Dermis microvascular lymphatic vessel endothelial cell (primary cell): ENCODE results near the gene RABEP2. TPM values are rescaled to one million over a fixed set of nuclear protein-coding genes. Genes with fewer than 3 reads are reported as not detected.
"Not testable (repeated sequence)": the region's sequence is repeated elsewhere in the genome, so short reads cannot be mapped to it uniquely, and the experiment has no call there.

Experiments used
- DNase-seq, 2 donors: peaks; one replicate each; pipeline versions ENCODE4 v3.0.0 to v3.0.0-alpha.2; 2010; ENCODE audit warnings: low read depth in 2 of 2
- total RNA-seq: library from RNA; depleted of rRNA; stranded (reverse); fragments of >200 nt; gene quantifications from 2 replicates; pipeline ENCODE4 v1.2.1, GENCODE V29; 2014

Gene RABEP2
- total RNA-seq, 1 donor from 2014 or later: 31.5 TPM

DNA sequence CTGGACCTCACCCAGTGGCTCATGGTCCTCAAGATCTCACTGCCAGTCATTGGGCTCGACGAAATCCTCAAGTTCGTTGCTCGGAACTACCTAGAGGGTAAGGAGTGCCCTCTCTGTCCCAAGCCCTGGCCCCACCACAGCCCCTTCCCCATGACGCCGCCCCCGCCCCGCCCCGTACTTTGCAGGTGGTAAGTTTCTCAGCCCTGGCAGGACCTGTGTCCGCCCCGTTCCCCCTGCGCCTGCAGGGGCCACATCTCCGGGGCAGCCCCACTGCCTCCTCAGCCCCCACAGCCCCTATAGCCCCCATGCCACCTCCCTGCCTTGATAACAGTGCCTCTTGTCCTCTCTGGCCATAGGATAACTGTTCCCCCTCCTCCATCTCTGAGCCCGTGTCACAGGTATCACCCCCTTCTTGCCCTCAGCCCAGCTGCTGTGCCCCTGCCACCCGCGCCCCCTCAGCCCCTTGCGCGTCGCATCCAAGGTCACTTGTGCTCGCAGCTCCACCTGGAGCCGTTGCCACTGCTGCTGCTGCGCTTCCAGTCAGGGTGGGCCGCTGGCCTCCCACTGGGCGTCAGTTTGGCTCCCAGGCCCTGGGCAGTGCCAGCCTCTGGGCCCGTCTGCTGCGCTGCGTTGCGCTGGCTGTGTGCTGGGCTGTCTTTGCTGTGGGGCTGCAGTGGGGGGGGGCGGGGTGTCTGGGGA lies 21.5 kb downstream of the RABEP2 start:
- no peak for DNase-seq

DNA sequence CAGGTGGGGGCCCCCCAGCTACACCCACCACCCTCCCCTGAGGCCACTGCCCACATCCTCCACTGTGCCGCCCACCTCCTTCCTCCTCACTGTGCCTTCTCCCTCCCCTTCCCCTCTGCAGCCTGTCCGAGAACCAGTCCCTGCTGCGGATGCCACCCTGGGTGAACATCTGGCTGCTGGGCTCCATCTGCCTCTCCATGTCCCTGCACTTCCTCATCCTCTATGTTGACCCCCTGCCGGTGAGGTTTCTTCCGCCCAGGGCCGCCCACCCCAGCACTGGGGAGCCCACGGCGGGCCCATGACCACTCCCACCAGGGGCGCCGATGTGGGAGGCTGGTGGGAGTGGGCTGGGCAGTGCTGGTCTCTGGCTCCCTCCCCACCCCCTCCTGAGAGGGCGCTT lies 22.1 kb downstream of the RABEP2 start:
- DNase-seq: no peak

DNA sequence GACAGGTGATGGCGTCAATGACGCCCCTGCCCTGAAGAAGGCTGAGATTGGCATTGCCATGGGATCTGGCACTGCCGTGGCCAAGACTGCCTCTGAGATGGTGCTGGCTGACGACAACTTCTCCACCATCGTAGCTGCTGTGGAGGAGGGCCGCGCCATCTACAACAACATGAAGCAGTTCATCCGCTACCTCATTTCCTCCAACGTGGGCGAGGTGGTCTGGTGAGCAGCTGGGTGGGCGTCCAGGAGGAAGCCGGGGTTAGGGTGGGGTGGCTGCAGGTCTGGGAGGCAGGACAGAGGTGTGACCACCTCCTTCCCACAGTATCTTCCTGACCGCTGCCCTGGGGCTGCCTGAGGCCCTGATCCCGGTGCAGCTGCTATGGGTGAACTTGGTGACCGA lies 23.2 kb downstream of the RABEP2 start:
- DNase-seq: no peak

DNA sequence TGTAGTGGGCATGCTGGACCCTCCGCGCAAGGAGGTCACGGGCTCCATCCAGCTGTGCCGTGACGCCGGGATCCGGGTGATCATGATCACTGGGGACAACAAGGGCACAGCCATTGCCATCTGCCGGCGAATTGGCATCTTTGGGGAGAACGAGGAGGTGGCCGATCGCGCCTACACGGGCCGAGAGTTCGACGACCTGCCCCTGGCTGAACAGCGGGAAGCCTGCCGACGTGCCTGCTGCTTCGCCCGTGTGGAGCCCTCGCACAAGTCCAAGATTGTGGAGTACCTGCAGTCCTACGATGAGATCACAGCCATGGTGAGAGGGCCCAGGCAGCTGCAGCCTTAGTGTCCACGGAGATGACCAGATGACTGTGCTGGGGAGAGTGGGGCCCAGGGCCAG lies 24.4 kb downstream of the RABEP2 start:
- DNase-seq: no peak

DNA sequence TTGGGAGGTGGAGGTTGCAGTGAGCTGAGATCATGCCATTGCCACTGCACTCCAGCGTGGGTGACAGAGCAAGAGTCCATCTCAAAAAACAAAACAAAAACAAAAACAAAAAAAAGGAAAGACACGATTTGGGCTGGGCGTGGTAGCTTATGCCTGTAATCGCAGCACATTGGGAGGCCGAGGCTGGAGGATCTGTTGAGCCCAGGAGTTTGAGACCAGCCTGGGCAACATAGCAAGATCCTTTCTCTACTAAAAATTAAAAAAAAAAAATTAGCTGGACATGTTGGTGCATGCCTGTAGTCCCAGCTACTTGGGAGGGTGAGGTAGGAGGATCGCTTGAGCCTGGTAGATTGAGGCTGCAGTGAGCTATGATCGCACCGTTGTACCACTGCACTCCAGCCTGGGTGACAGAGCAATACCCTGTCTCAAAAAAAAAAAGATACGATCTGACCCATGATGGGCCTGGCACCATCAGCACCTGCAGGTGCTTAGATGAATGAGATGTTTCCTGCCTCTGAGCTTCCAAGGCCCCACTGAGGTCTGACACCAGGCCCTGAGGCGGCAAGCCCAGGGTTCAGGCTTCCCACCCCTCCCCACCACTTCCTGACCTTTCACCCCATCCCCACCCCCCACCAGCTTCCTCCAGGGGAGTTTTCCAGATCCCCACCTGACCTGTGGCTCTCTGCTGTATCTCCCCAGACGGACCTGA lies 25.0 kb downstream of the RABEP2 start:
- no peak for DNase-seq

DNA sequence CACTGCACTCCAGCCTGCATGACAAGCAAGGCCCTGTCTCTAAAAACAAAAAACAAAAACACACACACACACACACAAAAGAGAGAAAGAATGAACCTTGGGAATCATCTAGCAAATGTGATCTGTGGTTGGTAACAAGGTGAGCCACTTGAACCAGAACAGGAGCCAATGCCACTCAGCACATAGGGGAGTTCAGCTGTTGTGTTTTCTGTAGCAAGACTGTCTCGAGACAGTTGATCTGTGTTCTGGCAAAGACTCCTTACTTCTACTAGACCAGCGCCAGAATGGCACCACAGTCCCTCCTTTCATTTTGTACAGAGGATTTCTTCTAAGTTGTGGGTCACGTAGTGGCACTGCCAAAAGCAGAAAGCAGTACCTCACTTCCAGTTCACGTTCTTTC lies 26.1 kb downstream of the RABEP2 start:
- no peak for DNase-seq

DNA sequence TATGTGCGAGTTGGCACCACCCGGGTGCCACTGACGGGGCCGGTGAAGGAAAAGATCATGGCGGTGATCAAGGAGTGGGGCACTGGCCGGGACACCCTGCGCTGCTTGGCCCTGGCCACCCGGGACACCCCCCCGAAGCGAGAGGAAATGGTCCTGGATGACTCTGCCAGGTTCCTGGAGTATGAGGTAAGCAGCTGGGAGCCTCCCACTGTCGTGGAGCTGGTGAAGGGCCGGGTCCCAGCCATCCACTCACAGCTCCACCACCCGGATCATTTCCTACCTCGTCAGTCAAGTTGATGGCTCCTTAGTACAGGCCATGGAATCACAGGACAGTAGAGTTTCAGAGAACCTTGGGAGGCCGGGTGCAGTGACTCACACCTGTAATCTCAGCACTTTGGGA lies 26.8 kb downstream of the RABEP2 start:
- no peak for DNase-seq

DNA sequence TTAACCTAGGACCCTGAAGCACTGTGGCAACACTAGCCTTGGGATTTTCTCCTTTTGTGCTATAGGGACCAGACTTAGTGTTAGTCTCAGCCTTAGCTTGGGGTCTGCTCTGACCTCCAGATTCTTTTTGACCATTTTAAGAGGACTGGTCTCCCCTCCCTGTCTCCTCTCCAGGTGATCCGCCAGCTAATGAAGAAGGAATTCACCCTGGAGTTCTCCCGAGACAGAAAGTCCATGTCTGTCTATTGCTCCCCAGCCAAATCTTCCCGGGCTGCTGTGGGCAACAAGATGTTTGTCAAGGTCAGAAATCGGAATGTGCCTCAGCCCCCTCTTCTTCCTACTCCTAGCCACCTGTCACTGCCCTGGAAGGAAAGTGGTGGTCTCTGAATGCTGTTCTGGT lies 27.2 kb downstream of the RABEP2 start:
- DNase-seq: no peak

DNA sequence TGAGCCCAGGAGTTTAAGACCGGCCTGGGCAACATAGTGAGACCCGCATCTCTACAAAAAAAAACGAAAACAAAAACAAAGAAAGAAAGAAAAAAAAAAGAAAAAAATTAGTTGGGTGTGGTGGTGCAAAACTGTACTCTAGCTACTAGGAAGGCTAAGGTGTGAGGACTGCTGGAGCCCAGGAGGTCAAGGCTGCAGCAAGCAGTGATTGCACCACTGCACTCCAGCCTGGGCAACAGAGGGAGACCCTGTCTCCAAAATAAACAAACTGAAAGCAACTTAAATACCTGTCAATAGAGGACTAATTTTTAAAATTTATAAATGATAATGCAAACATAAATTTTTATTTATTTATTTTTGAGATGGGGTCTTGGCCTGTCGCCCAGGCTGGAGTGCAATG lies 29.4 kb downstream of the RABEP2 start:
- no peak for DNase-seq

DNA sequence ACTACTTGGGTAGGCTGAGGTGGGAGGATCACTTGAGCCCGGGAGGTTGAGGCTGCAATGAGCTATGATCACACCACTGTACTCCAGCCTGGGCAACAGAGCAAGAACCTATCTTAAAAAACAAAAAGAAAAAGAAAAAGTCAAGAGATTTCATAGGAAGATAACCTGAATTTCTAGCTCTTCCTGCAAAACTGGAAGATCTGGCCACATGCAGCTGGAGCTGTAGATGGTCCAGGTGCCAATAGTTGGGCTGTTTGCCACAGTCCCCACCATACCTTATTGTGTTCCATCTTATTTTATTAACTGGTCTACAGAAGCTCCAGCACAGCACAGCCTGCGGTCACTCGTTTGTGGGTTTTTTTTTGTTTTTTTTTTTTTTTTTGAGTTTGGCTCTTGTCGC lies 31.7 kb downstream of the RABEP2 start:
- DNase-seq: no peak

DNA sequence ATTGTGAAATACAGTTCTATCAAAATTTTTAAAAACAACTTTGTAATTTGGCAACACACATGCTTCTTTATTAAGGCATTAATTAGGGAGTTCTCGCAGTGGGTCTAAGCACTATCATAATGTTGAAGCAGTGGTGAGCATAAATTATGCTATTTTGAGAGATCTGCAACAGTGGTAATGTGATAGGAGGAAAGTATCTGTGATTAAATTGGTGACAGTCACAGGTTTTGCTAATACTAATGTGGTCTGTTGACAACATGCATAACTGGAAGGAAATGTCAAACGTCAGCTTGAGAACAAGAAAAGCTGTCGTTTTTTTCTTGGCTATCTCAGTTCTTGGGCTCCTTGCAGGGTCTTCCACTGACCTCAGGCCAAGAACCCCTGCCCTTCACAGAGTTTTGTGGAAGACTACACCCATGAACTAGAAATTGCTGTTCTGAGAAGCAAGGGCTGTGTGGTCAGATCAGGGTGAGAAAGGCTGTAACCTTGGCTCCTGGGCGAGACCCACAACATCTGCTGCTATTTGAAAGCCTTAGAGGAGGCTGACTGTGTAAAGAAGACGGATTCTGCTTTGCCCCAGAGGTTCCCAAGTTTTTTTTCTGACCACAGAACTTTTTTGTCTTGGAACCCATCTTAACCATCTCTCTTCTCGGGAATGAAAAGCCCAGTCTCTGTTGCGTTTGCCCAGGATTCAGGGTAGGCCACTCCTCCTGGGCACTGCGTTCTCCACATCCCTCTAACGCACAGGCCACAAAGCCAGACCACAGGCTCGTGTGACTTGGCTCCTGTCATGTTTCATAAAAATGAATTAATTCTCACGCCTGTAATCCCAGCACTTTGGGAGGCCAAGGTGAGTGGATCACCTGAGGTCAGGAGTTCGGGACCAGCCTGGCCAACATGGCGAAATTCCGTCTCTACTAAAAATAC lies 32.8 kb downstream of the RABEP2 start:
- no peak for DNase-seq

DNA sequence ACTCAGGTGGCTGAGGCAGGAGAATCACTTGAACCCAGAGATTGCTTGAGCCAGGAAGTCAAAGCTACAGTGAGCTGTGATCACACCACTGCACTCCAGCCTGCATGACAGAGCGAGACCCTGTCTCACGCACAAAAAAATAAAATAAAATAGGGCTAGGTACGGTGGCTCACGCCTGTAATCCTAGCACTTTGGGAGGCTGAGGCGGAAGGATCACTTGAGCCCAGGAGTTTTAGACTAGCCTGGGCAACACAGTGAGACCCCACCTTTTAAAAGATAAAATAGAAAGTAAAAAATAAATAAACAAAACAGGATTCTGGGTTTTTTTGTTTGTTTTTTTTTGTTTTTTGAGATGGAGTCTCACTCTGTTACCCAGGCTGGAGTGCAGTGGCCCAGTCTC lies 34.7 kb downstream of the RABEP2 start:
- not testable (repeated sequence) for DNase-seq

DNA sequence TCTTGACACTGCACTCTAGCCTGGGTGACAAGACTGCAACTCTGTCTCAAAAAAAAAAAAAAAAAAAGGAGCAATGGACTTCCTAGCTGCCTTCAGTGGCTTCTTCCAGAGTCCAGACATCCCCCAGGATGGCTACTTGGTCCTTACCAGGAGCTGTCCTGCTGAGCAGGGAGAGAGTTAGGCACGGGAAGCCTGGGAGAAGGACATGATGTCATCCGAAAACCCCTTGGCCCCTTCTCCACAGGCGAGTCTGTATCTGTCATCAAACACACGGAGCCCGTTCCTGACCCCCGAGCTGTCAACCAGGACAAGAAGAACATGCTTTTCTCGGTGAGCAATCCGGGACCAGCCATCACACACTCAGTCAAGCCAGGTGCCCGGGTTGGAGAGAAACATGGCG lies 38.1 kb downstream of the RABEP2 start:
- no peak for DNase-seq

DNA sequence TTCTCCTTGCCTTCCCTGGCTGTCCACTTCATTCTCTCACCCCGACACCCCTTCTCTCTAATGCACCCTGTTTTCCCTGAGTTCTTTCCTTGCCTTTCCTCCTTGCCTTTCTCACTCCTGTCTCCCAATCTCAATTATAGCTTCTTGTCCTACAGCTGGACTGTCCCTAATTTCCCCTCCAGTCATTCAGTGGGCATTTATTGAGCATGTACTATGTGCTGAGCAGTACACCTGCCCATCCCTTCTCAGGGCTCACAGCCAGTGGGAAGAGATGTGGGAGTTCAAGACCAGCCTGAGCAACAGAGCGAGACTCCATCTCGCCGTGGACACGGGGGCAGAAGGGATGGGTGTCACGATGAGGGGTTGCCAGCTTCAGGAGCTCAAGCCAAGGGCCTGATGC lies 41.0 kb downstream of the RABEP2 start:
- DNase-seq: no peak

DNA sequence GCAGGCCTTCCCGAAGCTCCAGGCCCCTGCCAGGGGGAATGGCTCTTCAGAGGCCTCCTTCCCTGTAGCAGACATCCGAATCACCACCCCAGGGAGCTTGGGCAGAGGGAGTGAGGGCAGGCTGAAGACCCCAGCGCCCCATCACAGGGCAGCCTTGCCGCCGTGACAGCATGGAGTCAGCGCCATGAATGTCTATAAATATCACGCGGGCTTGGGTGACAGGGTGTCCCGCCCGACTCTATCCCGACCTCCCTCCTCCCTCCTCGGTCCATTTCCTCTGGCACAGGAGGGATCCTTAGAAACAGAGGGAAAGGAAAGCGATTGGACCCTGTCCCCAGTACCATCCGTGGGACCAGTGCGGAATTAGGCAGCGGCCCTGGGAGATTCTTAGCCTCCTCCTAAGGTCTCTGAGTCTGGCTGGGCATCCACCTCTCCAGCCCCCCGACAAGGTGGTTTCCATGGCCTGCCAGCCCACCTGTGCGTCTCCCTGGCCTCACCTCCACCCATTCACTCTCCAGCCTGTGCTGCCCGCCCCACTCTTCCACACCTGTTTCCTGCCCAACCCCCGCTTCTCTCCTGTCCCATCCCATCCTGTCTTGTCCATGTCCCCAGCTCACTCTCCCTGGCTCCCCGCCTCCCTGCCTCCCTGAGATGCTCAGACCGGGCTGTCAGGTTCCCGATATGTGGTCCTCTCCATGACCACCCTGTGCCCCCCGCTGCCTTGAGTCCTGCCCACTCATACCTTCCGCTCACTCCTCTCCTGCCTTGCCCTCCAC lies 41.6 kb downstream of the RABEP2 start:
- no peak for DNase-seq

DNA sequence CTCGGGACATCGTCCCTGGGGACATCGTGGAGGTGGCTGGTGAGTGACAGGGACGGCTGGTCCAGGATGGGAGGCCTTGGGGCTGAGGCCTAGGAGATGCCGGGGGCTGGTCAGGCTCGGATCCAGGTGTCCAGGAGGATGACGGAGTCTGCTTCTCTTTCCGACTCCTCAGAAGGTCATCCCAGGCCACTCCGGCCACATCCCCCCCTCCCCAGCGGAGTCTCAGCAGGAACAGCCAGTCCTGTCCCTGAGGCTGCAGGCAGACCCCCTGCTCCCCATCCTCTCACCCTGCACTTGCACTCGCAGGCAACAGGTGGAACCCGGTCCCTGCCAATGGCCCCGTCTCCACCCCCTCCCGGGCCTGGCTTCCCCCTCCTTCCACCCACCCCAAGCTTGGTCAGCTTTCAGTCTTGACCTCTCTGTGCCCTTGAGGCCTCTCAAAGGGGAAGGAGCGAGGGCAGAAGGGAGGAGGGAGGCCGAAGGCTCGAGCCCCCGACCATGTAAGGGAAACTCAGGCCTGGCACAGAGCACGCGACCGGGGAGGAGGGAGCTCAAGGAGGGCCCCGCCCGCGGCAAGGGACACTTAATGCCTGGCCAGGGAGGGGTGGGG lies 42.4 kb downstream of the RABEP2 start:
- DNase-seq: no peak

DNA sequence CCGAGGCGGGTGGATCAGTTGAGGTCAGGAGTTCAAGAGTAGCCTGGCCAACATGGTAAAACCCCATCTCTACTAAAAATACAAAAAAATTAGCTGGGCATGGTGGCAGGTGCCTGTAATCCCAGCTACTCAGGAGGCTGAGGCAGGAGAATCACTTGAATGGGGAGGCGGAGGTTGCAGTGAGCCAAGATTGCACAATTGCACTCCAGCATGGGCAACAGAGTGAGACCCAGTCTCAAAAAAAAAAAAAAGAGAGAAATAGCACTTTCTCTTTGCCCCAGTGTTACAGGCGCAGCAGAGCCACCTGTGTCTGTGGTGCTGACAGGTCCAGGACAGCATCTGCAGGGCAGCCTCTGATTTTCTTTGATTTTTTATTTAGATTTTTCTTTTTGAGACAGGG lies 43.5 kb downstream of the RABEP2 start:
- DNase-seq: not testable (repeated sequence)

DNA sequence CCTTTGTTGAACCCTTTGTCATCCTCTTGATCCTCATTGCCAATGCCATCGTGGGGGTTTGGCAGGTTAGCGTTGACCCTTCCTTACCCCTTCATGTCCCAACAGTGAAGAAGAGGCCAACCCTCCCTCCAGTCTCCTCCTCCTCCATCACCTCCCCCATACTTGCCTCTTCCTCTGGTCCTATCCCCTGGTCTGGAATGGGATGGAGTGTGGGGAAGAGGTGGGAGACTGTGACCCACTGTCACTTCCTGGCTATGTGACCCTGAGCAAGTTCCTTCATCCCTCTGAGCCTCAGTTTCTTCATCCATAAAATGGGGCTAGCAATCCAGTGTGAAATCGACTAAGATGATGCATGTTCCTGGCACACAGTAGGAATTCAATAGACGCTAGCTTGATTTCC lies 44.1 kb downstream of the RABEP2 start:
- DNase-seq: no peak

DNA sequence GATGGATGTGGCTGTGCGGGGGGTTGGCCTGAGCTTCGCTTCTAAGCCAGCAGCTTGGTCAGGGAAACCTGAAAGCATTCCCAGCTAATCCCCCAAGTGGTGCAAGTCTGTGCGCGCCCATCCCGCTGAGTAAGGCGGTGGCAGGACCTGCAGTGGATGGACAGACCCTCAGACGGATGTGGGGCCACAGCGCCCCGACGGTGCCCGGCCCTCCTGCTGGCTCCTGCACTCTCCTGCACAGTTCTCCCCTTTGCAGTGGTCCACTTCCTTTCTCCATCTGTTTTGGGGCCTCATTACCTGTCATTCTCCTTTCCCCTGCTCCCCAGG lies 44.5 kb downstream of the RABEP2 start:
- no peak for DNase-seq

DNA sequence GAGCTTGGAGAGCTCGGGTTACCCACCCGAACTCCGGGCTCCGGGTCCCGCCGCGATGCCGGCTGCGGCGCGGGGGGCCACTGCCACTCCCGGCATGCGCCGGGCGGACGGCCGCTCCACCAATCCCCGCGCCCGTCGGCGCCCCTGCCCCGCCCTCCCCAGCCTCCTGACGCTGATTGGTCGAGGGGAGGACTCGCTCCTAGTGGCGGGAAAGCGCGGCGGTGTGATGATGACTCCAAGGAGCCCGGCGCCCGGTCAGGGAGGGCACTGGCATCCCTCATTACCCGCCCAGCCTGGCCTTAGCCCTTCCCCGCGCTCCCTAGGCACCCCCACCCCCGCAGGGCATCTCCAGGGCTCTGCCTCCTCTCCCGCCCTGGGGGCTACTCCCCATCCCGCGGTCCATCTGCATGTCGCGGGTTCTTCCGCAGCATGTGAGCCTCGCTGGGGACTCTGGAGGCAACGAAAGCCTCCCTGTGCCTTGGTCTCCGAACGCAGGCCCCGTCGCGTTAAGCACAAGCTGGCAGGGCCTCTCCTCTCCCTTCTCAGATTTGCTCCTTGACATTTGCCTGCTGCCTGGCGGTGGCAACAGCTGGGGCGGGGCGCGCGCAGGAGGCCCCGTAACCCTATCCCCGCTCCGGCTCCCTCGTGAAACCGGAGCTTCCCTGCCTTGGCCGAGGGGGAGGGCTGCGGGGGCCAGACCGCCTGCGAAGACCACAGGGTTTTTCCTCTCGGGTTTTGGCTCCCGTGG lies 45.0 kb downstream of the RABEP2 start:
- DNase-seq: peak; percentile 52 to 82
